Pulmonary artery endothelial cell (primary cell): Measurements from ENCODE around the gene NPFF. TPM values are rescaled to one million over a fixed set of nuclear protein-coding genes. Genes with fewer than 3 reads are reported as not detected.
"Not testable (repeated sequence)": the region's sequence is repeated elsewhere in the genome, so short reads cannot be mapped to it uniquely, and the experiment has no call there.

Experiments
- DNase-seq: peaks from one replicate; pipeline ENCODE4 v3.0.0-alpha.2; 2011; ENCODE audit warnings: low read depth, low spot score
- total RNA-seq: library from RNA; depleted of rRNA; stranded (reverse); fragments of >200 nt; gene quantifications from 2 replicates; pipeline ENCODE4 v1.2.3, GENCODE V29; 2014

NPFF gene, protein sequence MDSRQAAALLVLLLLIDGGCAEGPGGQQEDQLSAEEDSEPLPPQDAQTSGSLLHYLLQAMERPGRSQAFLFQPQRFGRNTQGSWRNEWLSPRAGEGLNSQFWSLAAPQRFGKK
- total RNA-seq: not detected in 2 replicates

GRCh38 chr12:53506881-53507602 lies at the start of gene NPFF:
Gene NPFF, minus strand, starts transcription at chr12:53507484. Its CDS starts 10 bp downstream, at chr12:53507474.
- DNase-seq: no peak

DNA sequence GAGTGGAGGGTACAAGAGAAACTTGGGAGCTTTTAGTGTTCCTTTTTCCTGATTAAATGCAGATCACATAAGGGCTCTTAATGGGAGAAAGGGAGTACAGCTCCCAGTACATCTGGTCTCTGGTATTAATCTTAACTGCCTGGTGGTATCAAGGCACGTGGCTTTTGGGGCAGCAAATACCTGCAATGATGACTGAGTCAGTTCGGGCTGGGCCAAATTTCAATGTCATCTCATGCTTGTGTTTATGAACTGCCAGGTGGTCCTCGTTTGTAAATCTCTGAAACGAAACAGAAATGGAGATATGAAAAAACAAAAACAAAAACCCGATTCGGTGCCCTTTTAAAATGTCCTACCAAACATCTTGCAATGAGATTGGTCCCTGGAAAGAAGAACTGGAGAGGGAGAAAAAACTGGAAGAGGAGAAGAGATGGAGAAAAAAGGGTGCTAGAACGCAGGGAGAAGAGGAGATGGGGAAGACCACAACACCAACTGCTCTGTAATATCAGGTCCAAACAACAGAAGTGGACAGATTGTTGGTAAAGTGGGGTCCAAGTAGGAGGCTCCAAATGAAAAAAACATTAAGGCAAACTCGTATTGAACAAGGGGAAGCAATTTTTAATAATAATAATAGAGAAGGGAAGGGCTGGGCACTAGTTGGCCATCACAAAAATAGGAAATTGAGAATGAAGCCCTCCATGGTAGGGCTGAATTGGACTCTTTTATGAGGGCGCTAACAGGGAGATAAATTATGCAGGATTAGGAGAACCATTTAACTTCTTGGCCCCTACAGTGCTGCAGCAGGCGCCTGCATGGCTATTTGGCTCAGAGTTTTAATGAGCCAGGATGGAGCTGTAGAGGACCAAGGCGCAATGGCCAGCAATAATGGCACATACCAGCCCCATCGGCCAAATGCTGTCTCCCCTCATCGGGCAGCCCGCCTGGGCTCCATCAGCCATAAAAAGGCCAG lies 45.4 kb upstream of the NPFF start:
- no peak for DNase-seq

DNA sequence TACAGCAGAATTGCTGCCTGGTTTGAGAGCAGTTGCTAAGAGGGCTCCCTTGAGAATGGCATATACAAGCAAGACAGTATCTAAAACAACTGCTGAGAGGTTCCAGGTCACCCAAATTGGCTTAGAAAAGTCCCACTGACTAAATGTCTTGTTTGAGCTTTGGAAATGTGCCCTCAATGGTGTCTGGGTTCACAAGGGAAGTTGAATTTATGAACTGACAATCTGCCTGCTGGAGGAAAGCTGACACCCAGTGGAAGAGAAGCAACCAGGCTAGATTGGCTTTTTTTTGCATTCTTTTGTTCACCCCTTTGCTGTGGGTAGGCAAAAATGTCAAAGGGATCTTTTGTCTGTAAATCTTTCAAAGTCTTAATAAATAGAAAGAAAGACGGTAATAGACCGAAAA lies 44.6 kb upstream of the NPFF start:
- no peak for DNase-seq

GRCh38 chr12:53550595-53550994 lies 43.3 kb upstream of the NPFF start:
- DNase-seq: no peak

GRCh38 chr12:53550131-53550530 lies 42.8 kb upstream of the NPFF start:
- not testable (repeated sequence) for DNase-seq

DNA sequence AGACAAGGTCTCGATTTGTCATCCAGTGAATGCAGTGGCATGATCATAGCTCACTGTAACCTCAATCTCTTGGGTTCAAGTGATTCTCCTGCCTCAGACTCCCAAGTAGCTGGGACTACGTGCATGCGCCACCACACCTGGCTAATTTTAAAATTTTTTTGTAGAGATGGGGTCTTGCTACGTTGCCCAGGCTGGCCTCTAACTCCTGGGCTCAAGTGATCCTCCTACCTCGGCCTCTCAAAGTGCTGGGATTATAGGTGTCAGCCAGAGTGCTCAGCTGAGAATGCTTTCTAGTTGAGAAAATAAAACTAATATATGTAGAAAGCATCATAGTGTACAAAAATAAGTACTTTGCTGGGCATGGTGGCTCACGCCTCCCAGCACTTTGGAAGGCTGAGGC lies 41.1 kb upstream of the NPFF start:
- not testable (repeated sequence) for DNase-seq

GRCh38 chr12:53543539-53543938 lies 36.3 kb upstream of the NPFF start:
- peak; percentile 57 for DNase-seq

DNA sequence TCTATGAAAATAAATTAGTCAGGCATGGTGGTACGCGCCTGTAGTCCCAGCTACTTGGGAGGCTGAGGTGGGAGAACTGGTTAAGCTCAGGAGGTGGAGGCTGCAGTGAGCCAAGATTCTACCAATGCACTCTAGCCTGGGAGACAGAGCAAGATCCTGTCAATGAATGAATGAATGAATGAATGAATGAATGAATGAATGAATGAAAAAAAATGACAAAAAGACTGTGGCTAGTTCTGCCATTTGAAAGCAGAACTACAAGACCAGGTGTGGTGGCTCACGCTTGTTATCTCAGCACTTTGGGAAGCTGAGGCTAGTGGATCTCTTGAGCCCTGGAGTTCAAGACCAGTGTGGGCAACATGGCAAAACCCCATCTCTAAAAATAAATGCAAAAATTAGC lies 32.2 kb upstream of the NPFF start:
- no peak for DNase-seq

GRCh38 chr12:53538209-53538689 lies 31.0 kb upstream of the NPFF start:
- no peak for DNase-seq

DNA sequence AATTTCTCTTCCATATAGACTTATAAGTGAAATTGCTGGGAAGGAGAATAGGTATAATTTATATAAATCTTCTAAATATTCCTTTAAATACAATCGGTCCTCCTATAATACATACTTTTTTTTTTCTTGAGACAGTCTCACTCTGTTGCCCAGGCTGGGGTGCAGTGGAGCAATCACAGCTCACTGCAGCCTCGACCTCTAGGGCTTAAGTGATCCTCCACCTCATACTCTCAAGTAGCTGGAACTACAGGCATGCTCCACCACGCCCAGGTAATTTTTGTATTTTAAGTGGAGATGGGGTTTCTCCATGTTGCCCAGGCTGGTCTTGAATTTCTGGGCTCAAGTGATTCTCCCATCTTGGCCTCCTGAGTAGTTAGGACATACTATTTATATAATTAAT lies 29.7 kb upstream of the NPFF start:
- no peak for DNase-seq

DNA sequence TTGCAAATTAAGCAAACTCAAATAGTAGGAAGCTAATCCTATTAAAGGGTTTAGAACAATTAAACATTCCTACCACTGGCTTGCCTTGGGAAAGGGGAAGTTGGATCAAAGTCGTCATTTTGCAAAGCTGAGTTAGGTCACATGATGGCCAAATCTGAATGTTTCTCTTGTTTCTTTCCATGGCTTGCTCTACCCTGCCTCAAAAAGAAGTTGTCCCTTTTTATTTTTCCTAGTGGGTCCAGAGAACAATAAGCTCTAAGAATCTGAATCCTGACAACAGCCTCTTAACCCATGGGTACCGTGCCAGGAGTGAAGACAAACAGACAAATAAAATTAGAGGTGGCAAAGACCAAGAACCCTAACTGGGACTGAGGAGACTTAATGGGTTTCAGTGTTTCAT lies 26.2 kb upstream of the NPFF start:
- DNase-seq: no peak

DNA sequence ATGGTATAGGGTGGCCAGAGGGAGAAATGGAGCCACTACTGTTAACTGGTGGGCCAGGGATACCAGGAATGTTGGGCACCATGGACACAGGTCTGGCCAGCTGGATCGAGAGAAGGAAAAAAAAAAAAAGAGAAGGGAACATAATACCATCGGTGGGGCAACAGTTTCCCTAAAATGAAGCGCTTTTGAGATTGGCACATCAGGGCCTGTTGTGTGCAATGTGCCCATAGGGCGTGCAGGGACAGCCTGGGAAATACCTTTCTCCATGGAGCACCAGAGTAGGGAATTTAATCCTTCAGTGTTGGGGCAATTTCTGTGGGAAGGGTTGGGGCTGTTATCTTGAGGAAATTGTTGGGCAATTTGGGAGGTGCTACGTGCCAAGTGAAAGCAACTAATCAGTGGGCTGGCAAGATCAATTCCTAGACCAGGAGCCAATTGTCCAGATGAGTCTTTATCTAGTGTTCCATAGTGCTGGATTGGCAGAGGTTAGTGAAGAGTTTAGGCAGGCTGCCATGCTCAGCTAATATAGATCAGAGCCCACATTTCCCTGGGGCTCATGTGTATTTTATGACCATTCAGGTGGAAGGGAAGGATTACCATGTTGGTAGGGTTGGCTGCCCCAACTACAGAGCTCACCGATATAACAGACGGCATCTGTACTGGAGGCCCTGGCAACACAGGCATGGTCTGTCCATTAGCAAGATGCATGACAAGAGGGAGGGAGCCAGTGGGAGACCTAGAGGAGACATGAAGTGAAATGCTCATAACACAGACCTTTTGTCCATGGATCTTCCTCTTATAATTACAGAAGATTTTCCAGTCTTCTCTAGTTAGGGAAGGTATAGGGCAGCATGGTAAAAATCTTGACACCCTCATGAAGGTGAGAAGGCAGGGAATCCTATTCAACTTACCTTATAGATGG lies 25.5 kb upstream of the NPFF start:
- no peak for DNase-seq

GRCh38 chr12:53532021-53532420 lies 24.7 kb upstream of the NPFF start:
- DNase-seq: no peak

GRCh38 chr12:53530920-53531319 lies 23.6 kb upstream of the NPFF start:
- DNase-seq: no peak

- no peak for DNase-seq
Measured at GRCh38 chr12:53530061-53530460, 22.8 kb upstream of the NPFF start.

DNA sequence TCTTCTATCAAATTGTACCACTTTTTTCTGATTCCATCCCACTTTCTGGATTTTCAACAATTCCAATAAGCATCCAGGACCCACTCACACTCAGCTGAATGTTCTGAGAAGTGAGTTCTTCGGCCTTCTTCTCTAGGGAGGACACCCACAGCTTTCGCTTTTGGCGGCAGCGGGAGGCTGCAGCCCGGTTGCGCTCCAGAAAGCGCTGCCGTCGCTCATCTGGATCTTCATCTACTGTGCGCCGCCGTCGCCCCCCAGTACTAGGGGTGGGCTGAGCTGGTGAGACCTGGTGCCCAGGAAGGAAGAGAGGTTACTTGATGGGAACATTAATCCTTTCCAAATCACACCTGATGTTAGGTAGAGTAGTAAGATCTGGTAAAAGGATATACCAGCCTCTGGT lies 17.2 kb upstream of the NPFF start:
- no peak for DNase-seq

DNA sequence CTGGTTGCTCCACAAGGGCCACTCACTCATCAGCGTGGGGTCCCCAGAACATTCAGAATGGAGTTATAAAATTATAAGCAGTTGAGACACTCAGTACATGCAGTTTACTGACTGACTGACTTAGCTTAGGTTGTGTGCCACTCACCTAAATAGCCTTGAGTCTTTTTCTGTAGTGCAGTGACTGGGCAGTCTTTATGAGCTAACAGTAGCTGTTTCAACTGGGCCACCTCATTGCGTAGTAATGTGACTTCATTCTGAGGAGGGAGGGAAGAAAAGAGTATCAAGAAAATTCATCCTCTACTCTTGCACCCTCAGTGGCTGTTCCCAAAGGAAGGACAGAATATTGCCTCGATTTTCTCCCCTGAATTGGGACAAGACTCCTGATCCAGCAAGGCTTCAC lies 15.8 kb upstream of the NPFF start:
- DNase-seq: no peak

GRCh38 chr12:53518381-53518780 lies 11.1 kb upstream of the NPFF start:
- DNase-seq: no peak

- no peak for DNase-seq
Measured at GRCh38 chr12:53516758-53517455, 9.6 kb upstream of the NPFF start.

GRCh38 chr12:53515291-53515680 lies 8.0 kb upstream of the NPFF start:
- DNase-seq: no peak
